Right ventricle myocardium inferior (tissue), 1 donor: ENCODE measurements around the gene SF3A2. TPM values are rescaled to one million over a fixed set of nuclear protein-coding genes. Genes with fewer than 3 reads are reported as not detected.

Source experiments
- ATAC-seq: fragments of 200-7000 bp; cut with Tn5 transposase; one replicate; pipeline ENCODE4 v1.9.1; 2020; ENCODE audit warnings: mild to moderate bottlenecking, moderate library complexity
- DNase-seq: peaks from one replicate; pipeline ENCODE4 v3.0.0; 2021; ENCODE audit errors: missing footprints
- intact Hi-C: fragments of 100-400 bp; cut with DNase I; formaldehyde crosslinking; loops from one replicate; pipeline ENCODE4 v1.11.0; 2022
- total RNA-seq: library from RNA; stranded (reverse); fragmentation: NEBNext Ultra II Directional; extraction: Animal tissue kit (Norgen Biotek cat#: 25700); gene quantifications from one replicate; pipeline ENCODE4 v1.2.1, GENCODE V29; 2021
- donor health status: DM: no; HTN: yes; CAD: no; lungs with severe emphysema.

SF3A2 gene
- total RNA-seq, 1 donor from 2014 or later = 30.3 TPM

- intact Hi-C loops = no loop called here
- DNase-seq (no peak), ATAC-seq (no peak)
Observed at GRCh38 chr19:2224754-2225349, 11.8 kb upstream of the SF3A2 start.

- intact Hi-C loops = no loop called here
- DNase-seq (no peak), ATAC-seq (no peak)
Observed at GRCh38 chr19:2225415-2226050, 11.1 kb upstream of the SF3A2 start.

- ATAC-seq (no peak), DNase-seq (no peak)
- intact Hi-C loops = no loop called here
Observed at GRCh38 chr19:2226051-2226839, 10.4 kb upstream of the SF3A2 start.

GRCh38 chr19:2226840-2227360, 9.7 kb upstream of the SF3A2 start:
- intact Hi-C loops = no loop called here
- ATAC-seq (no peak), DNase-seq (no peak)

- DNase-seq = no peak
- intact Hi-C loops = no loop called here
- no peak for ATAC-seq
Observed at GRCh38 chr19:2227415-2228156, 9.0 kb upstream of the SF3A2 start.

- ATAC-seq (no peak), DNase-seq (no peak)
- intact Hi-C loops = no loop called here
Observed at GRCh38 chr19:2228157-2229030, 8.2 kb upstream of the SF3A2 start.

GRCh38 chr19:2229103-2230032, 7.3 kb upstream of the SF3A2 start:
- ATAC-seq = no peak
- DNase-seq = no peak
- intact Hi-C loops = no loop called here

- no peak for DNase-seq
- intact Hi-C loops = no loop called here
- ATAC-seq = no peak
Observed at GRCh38 chr19:2230033-2230531, 6.5 kb upstream of the SF3A2 start.

GRCh38 chr19:2230807-2231533, 5.7 kb upstream of the SF3A2 start:
- ATAC-seq (no peak), DNase-seq (no peak)

GRCh38 chr19:2231621-2232221, 4.9 kb upstream of the SF3A2 start:
- ATAC-seq (no peak), DNase-seq (no peak)
- intact Hi-C loops = no loop called here

More at GRCh38 chr19:2230807-2231533, 5.7 kb upstream of the SF3A2 start:
- intact Hi-C loops = no loop called here

- no peak for DNase-seq
- intact Hi-C loops = no loop called here
- ATAC-seq = no peak
Observed at GRCh38 chr19:2232286-2233151, 4.1 kb upstream of the SF3A2 start.

- ATAC-seq = no peak
- DNase-seq = no peak
- intact Hi-C loops = no loop called here
Observed at GRCh38 chr19:2233601-2234280, 2.9 kb upstream of the SF3A2 start.

GRCh38 chr19:2234996-2235380, 1.6 kb upstream of the SF3A2 start:
- ATAC-seq = no peak
- intact Hi-C loops = no loop called here

GRCh38 chr19:2235381-2236063, 1.1 kb upstream of the SF3A2 start:
- no peak for DNase-seq
- intact Hi-C loops = loop anchor here (1.0 to 2.0 kb wide), 3 partner anchors 33 to 72 kb away; partner anchors contain the start of gene DOT1L
- ATAC-seq = peak; percentile 1

More at GRCh38 chr19:2234996-2235380, 1.6 kb upstream of the SF3A2 start:
- DNase-seq = no peak
